Rectal smooth muscle tissue (tissue), 1 donor: ENCODE data around the gene AP3B1.

Source experiments
- H3K27ac ChIP-seq: one replicate; pipeline ENCODE4 v1.7.0; 2013; ENCODE audit warnings: low read depth, low read length, inconsistent platforms
- H3K27me3 ChIP-seq: one replicate; pipeline ENCODE4 v1.7.0; 2013; ENCODE audit warnings: low read length; ENCODE audit not compliant: control insufficient read depth, insufficient read depth
- H3K36me3 ChIP-seq: one replicate; pipeline ENCODE4 v1.7.0; 2013; ENCODE audit warnings: low read length; ENCODE audit not compliant: control insufficient read depth, insufficient read depth
- H3K4me1 ChIP-seq: one replicate; pipeline ENCODE4 v1.7.0; 2013; ENCODE audit warnings: low read length; ENCODE audit not compliant: control insufficient read depth, insufficient read depth
- H3K4me3 ChIP-seq: one replicate; pipeline ENCODE4 v1.7.0; 2013; ENCODE audit warnings: low read length
- H3K9ac ChIP-seq: one replicate; pipeline ENCODE4 v1.7.0; 2013; ENCODE audit warnings: low read length

The AP3B1 gene

DNA sequence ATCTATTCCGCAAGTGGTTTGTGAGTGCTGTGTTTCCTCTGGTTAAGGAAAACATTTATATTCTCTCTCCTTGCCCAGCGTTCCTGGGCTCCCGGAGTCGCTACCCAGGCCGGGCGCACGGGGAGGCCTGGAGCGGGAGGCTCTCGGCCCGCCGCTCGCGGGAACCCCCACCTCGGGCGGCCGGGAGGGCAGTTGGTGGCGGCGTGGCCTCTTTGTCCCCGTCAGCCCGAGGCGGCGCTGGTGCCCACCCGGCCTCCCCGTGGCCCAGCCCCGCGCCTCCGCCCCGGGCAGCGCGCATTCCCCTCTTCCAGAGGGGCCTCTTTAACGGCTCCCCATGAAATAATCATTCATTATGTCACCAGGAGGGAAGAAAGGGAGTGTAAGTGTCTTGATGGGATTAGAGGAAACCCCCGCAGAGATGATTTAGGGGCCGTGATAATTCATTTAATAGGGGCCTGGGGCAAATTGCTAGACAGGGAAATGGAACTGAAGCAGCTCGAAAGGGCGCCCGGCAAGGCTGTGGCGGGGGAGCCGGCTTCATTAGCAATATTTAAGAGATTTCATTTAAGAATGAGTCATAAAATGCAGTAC lies 336.5 kb downstream of the AP3B1 start:
- Histone ChIP-seq H3K4me3 (no peak overlapping the region), H3K27ac (no peak overlapping the region), H3K9ac (no peak overlapping the region), H3K4me1 (no peaks in the 10 kb centered on the region), H3K27me3 (no peaks in the 10 kb centered on the region), H3K36me3 (no peaks in the 10 kb centered on the region)

DNA sequence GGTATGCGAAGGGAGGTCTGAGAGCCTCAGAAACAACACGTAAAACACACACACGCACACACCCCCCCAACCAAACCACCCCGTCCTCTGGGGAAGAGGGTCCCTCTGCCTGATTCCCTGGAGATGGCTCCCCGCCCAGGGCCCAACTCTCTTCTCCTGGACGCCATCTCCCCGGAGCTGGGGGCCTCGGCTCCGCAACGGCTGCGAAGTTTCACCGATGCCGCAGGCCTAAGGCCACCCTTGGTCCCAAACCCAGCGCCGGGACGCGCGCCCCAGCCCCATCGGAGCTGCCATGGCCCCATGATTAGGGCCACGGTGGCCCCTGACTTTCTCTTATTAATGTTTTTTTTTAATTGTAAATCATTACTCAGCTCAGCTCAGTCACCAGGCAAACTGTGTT lies 337.0 kb downstream of the AP3B1 start:
- Histone ChIP-seq H3K36me3 (no peaks in the 10 kb centered on the region), H3K4me3 (no peak overlapping the region), H3K27me3 (no peaks in the 10 kb centered on the region), H3K27ac (no peak overlapping the region), H3K4me1 (no peaks in the 10 kb centered on the region), H3K9ac (no peak overlapping the region)

DNA sequence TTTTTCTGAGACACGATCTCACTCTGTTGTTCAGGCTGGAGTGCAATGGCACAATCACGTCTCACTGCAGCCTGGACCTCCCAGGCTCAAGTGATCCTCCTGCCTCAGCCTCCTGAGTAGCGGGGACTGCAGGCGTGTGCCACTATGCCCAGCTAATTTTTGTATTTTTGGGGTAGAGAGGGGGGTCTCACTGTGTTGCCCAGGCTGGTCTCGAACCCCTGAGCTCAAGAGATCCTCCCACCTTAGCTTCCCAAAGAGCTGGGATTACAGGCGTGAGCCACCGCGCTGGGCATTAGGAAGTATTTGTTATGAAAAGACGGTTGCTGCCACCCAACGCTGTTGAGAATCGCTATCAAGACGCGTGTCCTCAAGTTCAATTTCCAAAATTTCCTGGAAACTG lies 337.4 kb downstream of the AP3B1 start:
- Histone ChIP-seq H3K36me3 (no peaks in the 10 kb centered on the region), H3K27ac (no peak overlapping the region), H3K9ac (no peak overlapping the region), H3K27me3 (no peaks in the 10 kb centered on the region), H3K4me1 (no peaks in the 10 kb centered on the region), H3K4me3 (no peak overlapping the region)

DNA sequence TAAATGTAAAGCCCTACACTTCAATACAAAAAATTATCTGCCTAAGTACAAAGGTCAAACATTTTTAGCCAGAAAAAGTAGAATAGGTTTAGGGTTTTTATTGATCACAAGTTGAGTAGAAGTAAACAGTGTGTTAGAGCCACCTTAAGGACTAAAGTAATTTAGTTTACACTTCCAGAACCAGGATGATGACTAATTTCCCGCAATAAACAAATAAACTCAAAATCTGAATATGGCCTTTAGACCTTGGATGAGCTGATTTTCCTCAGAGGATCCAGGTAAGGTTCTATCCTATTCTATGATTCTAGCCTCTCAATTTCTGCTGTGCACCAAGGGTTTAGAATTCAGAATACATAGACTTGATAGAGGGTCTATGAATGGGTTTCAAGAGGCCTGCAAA lies 338.9 kb downstream of the AP3B1 start:
- Histone ChIP-seq H3K36me3 (no peaks in the 10 kb centered on the region), H3K27ac (no peak overlapping the region), H3K9ac (no peak overlapping the region), H3K4me3 (no peak overlapping the region), H3K4me1 (no peaks in the 10 kb centered on the region), H3K27me3 (no peaks in the 10 kb centered on the region)

DNA sequence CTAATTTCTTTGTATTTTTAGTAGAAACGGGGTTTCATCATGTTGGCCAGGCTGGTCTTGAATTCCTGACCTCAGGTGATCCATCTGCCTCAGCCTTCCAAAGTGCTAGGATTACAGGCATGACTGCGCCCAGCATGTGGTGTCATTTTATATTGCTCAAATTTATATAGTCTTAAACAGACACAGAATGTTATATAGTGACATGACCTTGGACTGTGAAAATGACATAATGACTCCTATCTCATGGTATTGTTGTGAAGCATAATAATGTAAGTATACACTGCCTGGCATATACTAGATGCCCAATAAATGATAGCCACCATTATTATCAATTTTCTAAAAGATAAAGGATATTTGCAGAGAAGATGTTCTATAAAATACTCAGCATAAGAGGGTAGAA lies 341.1 kb downstream of the AP3B1 start:
- Histone ChIP-seq H3K4me3 (no peak overlapping the region), H3K27ac (no peak overlapping the region), H3K27me3 (no peaks in the 10 kb centered on the region), H3K4me1 (no peaks in the 10 kb centered on the region), H3K36me3 (no peaks in the 10 kb centered on the region), H3K9ac (no peak overlapping the region)

DNA sequence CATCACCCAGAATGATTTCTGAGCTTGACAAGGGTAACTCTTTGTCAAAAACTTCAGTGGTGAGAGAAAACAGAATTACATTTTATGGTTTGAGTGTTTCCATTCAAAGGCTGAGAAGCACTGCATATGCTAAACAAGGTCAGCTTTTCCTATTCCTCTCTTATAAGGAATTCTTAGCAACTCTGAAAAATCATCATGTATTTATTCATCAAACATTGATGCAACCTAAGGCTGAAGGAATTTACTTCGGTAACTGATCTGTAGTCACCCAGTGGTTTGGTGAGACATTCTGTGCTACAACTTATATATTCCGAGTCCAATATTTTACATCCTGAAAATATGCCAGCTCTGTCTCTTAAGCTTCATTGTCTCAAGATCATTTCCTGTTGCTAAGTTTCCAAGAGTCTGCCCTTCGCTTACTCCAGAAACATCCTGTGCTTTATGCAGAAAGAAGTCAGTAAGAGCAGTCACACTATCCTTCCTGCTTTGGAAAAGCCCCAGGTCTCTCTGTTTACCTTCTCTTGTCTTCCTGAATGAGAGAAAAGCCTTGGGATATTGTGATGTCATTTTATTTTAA lies 341.8 kb downstream of the AP3B1 start:
- H3K9ac ChIP-seq, result no peak overlapping the region
- H3K4me3 ChIP-seq, result no peak overlapping the region
- H3K36me3 ChIP-seq, result no peaks in the 10 kb centered on the region
- H3K27me3 ChIP-seq, result no peaks in the 10 kb centered on the region
- H3K27ac ChIP-seq, result no peak overlapping the region
- no peaks in the 10 kb centered on the region for H3K4me1 ChIP-seq
